ENCODE results near the gene PRTFDC1. TPM values are rescaled to one million over a fixed set of nuclear protein-coding genes. Genes with fewer than 3 reads are reported as not detected.
A peak's percentile ranks its signal among the peaks of the same experiment; 100 is the strongest.

PRTFDC1 gene
- total RNA-seq (2014; rRNA removed; shearing (Covaris generic)) (11.4 and 22.0 TPM in 2 replicates), polyA plus RNA-seq (2016; fragmentation: Nextera tagmentation; extraction: Ambion mirVana) (13.9 and 16.0 TPM in 2 replicates)

DNA sequence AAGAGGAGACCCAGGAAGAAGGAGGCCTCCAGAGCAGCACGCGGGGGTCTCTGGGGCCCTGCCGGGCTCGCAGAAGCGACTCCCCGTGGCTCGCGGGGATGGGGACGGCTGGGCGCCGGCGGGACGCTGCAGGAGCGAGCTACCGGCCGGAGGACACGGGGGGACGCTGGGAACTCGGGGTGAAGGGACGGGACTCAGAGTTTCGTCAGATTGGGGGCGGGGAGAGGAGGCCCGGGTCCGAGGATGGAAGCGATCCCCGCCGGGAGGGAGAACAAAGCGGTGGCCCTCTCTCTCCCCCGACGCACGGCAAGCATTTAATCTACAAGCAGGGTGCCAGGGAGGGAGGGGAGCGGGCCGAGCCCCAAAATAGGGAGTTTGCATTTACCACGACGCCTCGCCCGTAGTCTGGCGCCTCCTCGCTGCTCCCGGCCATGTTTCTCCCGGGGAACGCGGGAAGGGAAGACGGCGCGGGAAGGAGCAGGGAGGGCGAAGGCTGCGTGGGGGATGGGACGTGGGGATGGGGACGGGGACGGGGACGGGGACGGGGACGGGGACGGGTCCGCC lies at the start of gene PRTFDC1:
Gene PRTFDC1, minus strand, starts transcription at position 464 of the 564 bp plus-strand sequence. Its CDS starts 31 bp downstream, at position 433.
- peak; percentile 71 for DNase-seq
- no peaks in the 10 kb centered on the region for H3K9me2 ChIP-seq (ENCODE audit: insufficient read depth)
- no peaks in the 10 kb centered on the region for H4K20me1 ChIP-seq (ENCODE audit: insufficient read depth)
- no peaks in the 10 kb centered on the region for H3K36me3 ChIP-seq (ENCODE audit: low read depth)
- H3K9me3 ChIP-seq (ENCODE audit: low read depth) = no peaks in the 10 kb centered on the region
- H2AFZ ChIP-seq = peak within 1 kb of the TSS; percentile 80
- in situ Hi-C loops (cut with MboI) = no loop called here
- peak within 1 kb of the TSS; percentile 90 for H3K4me2 ChIP-seq (ENCODE audit: unreplicated experiment)
- H3K79me2 ChIP-seq (ENCODE audit: insufficient read depth) = no peaks in the 10 kb centered on the region
- H3K4me3 ChIP-seq = peak within 1 kb of the TSS; percentile 69
- H3K27ac ChIP-seq = peak within 1 kb of the TSS; percentile 98
- peaks cover 36% of the 10 kb centered on the region for H3K4me1 ChIP-seq (ENCODE audit: insufficient read depth)
- 0 to 2% methylated on average over 26 to 56 of the region's 56 CpGs for WGBS, 2 experiments (ENCODE audit: low coverage in 1 of 2, low lambda C conversion rate in 2 of 2, missing lambda C conversion rate in 2 of 2)
- TF ChIP-seq EZH2 (IDR thresholded peaks at IDR 0.05; ENCODE audit: insufficient read depth, poor library complexity, severe bottlenecking) (no peak), EZH2phosphoT487 (IDR thresholded peaks at IDR 0.05; ENCODE audit: insufficient read depth, low read depth) (no peak)
- peak within 1 kb of the TSS; percentile 91 for H3K9ac ChIP-seq
- H3K27me3 ChIP-seq (replicated peaks; ENCODE audit: insufficient read depth) = no peaks in the 10 kb centered on the region
- H3F3A ChIP-seq (ENCODE audit: insufficient read depth) = peaks cover 26% of the 10 kb centered on the region

DNA sequence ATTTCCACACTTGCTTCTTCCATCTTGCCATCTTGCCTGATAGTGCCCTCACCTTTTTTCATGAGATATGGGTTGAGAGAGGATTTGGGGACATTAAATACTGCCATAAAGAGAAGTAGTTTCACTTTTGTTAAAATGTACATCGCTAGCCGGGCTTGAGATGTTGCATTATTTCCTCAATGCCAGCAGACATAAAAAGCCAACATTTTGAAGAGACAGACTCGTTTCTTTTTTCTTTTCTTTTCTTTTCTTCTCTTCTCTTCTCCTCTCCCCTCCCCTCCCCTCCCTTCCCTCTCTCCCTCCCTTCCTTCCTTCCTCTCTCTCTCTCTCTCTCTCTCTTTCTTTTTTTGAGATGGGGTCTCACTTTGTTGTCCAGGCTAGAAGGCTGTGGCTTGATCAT lies 45.6 kb upstream of the PRTFDC1 start:
- no peak overlapping the region for H3K4me3 ChIP-seq

DNA sequence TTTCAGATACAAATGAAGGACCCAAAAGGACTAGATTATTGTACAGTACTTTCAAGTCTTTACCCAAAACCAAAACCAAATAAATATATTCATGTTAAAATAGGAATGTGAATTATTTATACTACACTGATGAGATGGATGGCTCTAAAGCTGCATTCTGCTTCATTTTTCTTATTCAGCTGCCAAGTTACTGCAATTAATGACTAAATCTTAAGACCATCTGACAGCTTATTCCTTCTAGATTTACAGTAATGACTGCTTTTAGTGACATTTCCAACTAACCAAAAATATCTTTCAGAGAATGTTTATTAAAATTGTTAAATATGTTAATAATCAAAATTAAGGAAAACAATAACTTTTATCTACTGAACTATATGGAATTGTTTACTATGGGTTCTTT lies 42.7 kb upstream of the PRTFDC1 start:
- Histone ChIP-seq H3K79me2 (ENCODE audit: insufficient read depth) (no peaks in the 10 kb centered on the region), H3K4me1 (ENCODE audit: insufficient read depth) (no peaks in the 10 kb centered on the region), H3K4me3 (no peak overlapping the region), H3K9me3 (ENCODE audit: low read depth) (no peaks in the 10 kb centered on the region), H3K9me2 (ENCODE audit: insufficient read depth) (no peaks in the 10 kb centered on the region), H3K4me2 (ENCODE audit: unreplicated experiment) (no peak overlapping the region), H3F3A (ENCODE audit: insufficient read depth) (no peaks in the 10 kb centered on the region), H2AFZ (no peak overlapping the region), H3K27ac (no peak overlapping the region), H3K36me3 (ENCODE audit: low read depth) (no peaks in the 10 kb centered on the region), H4K20me1 (ENCODE audit: insufficient read depth) (no peaks in the 10 kb centered on the region), H3K9ac (no peak overlapping the region), H3K27me3 (replicated peaks; ENCODE audit: insufficient read depth) (no peaks in the 10 kb centered on the region)
- in situ Hi-C loops (cut with MboI) = no loop called here
- TF ChIP-seq EZH2 (IDR thresholded peaks at IDR 0.05; ENCODE audit: insufficient read depth, poor library complexity, severe bottlenecking) = no peak
- no peak for TF ChIP-seq EZH2phosphoT487 (IDR thresholded peaks at IDR 0.05; ENCODE audit: insufficient read depth, low read depth)
- no peak for DNase-seq

More for the DNA sequence above, 45.6 kb upstream of the PRTFDC1 start:
- H3K4me1 ChIP-seq (ENCODE audit: insufficient read depth) = no peaks in the 10 kb centered on the region
- no peak overlapping the region for H3K27ac ChIP-seq
- H3K4me2 ChIP-seq (ENCODE audit: unreplicated experiment) = no peak overlapping the region
- no peaks in the 10 kb centered on the region for H4K20me1 ChIP-seq (ENCODE audit: insufficient read depth)
- no peak for DNase-seq
- H3K27me3 ChIP-seq (replicated peaks; ENCODE audit: insufficient read depth) = no peaks in the 10 kb centered on the region
- H3K9me3 ChIP-seq (ENCODE audit: low read depth) = no peaks in the 10 kb centered on the region
- H2AFZ ChIP-seq = no peak overlapping the region
- in situ Hi-C loops (cut with MboI) = no loop called here
- WGBS, 2 experiments (ENCODE audit: low coverage in 1 of 2, low lambda C conversion rate in 2 of 2, missing lambda C conversion rate in 2 of 2) = 70 to 97% methylated on average over 2 to 3 of the region's 3 CpGs
- no peaks in the 10 kb centered on the region for H3F3A ChIP-seq (ENCODE audit: insufficient read depth)
- H3K79me2 ChIP-seq (ENCODE audit: insufficient read depth) = no peaks in the 10 kb centered on the region
- H3K9me2 ChIP-seq (ENCODE audit: insufficient read depth) = no peaks in the 10 kb centered on the region
- no peak overlapping the region for H3K9ac ChIP-seq
- no peaks in the 10 kb centered on the region for H3K36me3 ChIP-seq (ENCODE audit: low read depth)
- TF ChIP-seq EZH2 (IDR thresholded peaks at IDR 0.05; ENCODE audit: insufficient read depth, poor library complexity, severe bottlenecking) = no peak
- TF ChIP-seq EZH2phosphoT487 (IDR thresholded peaks at IDR 0.05; ENCODE audit: insufficient read depth, low read depth) = no peak

- Histone ChIP-seq H3K27me3 (replicated peaks; ENCODE audit: insufficient read depth) (no peaks in the 10 kb centered on the region), H3K4me3 (no peak overlapping the region), H3K4me1 (ENCODE audit: insufficient read depth) (no peaks in the 10 kb centered on the region), H4K20me1 (ENCODE audit: insufficient read depth) (no peaks in the 10 kb centered on the region), H3F3A (ENCODE audit: insufficient read depth) (no peaks in the 10 kb centered on the region), H3K36me3 (ENCODE audit: low read depth) (no peaks in the 10 kb centered on the region), H3K9ac (no peak overlapping the region), H3K4me2 (ENCODE audit: unreplicated experiment) (no peak overlapping the region), H3K9me3 (ENCODE audit: low read depth) (no peaks in the 10 kb centered on the region), H2AFZ (no peak overlapping the region), H3K9me2 (ENCODE audit: insufficient read depth) (no peaks in the 10 kb centered on the region), H3K27ac (no peak overlapping the region), H3K79me2 (ENCODE audit: insufficient read depth) (no peaks in the 10 kb centered on the region)
- in situ Hi-C loops (cut with MboI) = no loop called here
- WGBS, 2 experiments (ENCODE audit: low coverage in 1 of 2, low lambda C conversion rate in 2 of 2, missing lambda C conversion rate in 2 of 2) = 94 to 100% methylated on average over 1 of the region's 1 CpG
- TF ChIP-seq EZH2phosphoT487 (IDR thresholded peaks at IDR 0.05; ENCODE audit: insufficient read depth, low read depth) = no peak
- TF ChIP-seq EZH2 (IDR thresholded peaks at IDR 0.05; ENCODE audit: insufficient read depth, poor library complexity, severe bottlenecking) = no peak
- peak; percentile 12 for DNase-seq
Observed at GRCh38 chr10:24993237-24993958, 41.0 kb upstream of the PRTFDC1 start.
